H9 (cell line): ENCODE measurements around the gene BTBD18. TPM values are rescaled to one million over a fixed set of nuclear protein-coding genes. Genes with fewer than 3 reads are reported as not detected.

Experiments
- DNase-seq: peaks from one replicate; pipeline ENCODE4 v3.0.0-alpha.2; 2017
- H2AFZ ChIP-seq: one replicate; pipeline ENCODE4 v1.6.1; 2013; ENCODE audit warnings: mild to moderate bottlenecking, low read length, control low read depth, moderate library complexity
- H2AK5ac ChIP-seq: 2 replicates; pipeline ENCODE4 v1.6.1; 2013; ENCODE audit warnings: low read length, control low read depth, mixed read lengths; ENCODE audit not compliant: insufficient read length
- H2BK120ac ChIP-seq: one replicate; pipeline ENCODE4 v1.6.1; 2013; ENCODE audit warnings: low read depth, mild to moderate bottlenecking, low read length, control low read depth, inconsistent platforms; ENCODE audit not compliant: poor library complexity, severe bottlenecking
- H2BK12ac ChIP-seq: 2 replicates; pipeline ENCODE4 v1.6.1; 2013; ENCODE audit warnings: low read length, control low read depth, mixed read lengths, low read depth; ENCODE audit not compliant: insufficient read length
- H2BK15ac ChIP-seq: 2 replicates; pipeline ENCODE4 v1.6.1; 2013; ENCODE audit warnings: low read depth, low read length, control low read depth
- H2BK20ac ChIP-seq: one replicate; pipeline ENCODE4 v1.6.1; 2013; ENCODE audit warnings: low read depth, mild to moderate bottlenecking, low read length, control low read depth, inconsistent platforms; ENCODE audit not compliant: poor library complexity, severe bottlenecking
- H2BK5ac ChIP-seq: 2 replicates; pipeline ENCODE4 v1.6.1; 2013; ENCODE audit warnings: low read length, control low read depth, mixed read lengths; ENCODE audit not compliant: insufficient read length
- H3K14ac ChIP-seq: 2 replicates; pipeline ENCODE4 v1.6.1; 2013; ENCODE audit warnings: low read length, control low read depth; ENCODE audit not compliant: insufficient read depth
- H3K18ac ChIP-seq: 2 replicates; pipeline ENCODE4 v1.6.1; 2013; ENCODE audit warnings: low read depth, mild to moderate bottlenecking, mixed read lengths, low read length, control low read depth; ENCODE audit not compliant: insufficient read length
- H3K23ac ChIP-seq: 2 replicates; pipeline ENCODE4 v1.6.1; 2013; ENCODE audit warnings: low read length, control low read depth, mixed read lengths, low read depth; ENCODE audit not compliant: insufficient read length
- H3K23me2 ChIP-seq: 2 replicates; pipeline ENCODE4 v1.6.1; 2013; ENCODE audit warnings: low read depth, mild to moderate bottlenecking, mixed read lengths, low read length, control low read depth; ENCODE audit not compliant: insufficient read length, poor library complexity, severe bottlenecking
- H3K27ac ChIP-seq: 2 replicates; pipeline ENCODE4 v1.5.1; 2013; ENCODE audit warnings: low read length, control low read depth, mixed read lengths, low read depth; ENCODE audit not compliant: insufficient read length
- H3K27me3 ChIP-seq: 2 replicates; pipeline ENCODE4 v1.6.1; 2013; ENCODE audit warnings: low read length, control low read depth, inconsistent platforms; ENCODE audit not compliant: insufficient read depth
- H3K4ac ChIP-seq: 2 replicates; pipeline ENCODE4 v1.6.1; 2013; ENCODE audit warnings: low read depth, mild to moderate bottlenecking, control low read depth, inconsistent platforms, low read length, moderate library complexity
- H3K4me1 ChIP-seq: 2 replicates; pipeline ENCODE4 v1.6.1; 2013; ENCODE audit warnings: low read length, control low read depth, inconsistent platforms; ENCODE audit not compliant: insufficient read depth
- H3K4me2 ChIP-seq: 2 replicates; pipeline ENCODE4 v1.6.1; 2013; ENCODE audit warnings: low read length, control low read depth, mixed read lengths; ENCODE audit not compliant: insufficient read length, insufficient read depth
- H3K56ac ChIP-seq: 2 replicates; pipeline ENCODE4 v1.6.1; 2013; ENCODE audit warnings: low read depth, mild to moderate bottlenecking, mixed read lengths, low read length, control low read depth; ENCODE audit not compliant: insufficient read length
- H3K79me1 ChIP-seq: 2 replicates; pipeline ENCODE4 v1.6.1; 2013; ENCODE audit warnings: low read depth, mild to moderate bottlenecking, moderate library complexity, low read length, control low read depth, inconsistent platforms; ENCODE audit not compliant: insufficient read depth, poor library complexity, severe bottlenecking
- H3K79me2 ChIP-seq: 2 replicates; pipeline ENCODE4 v1.6.1; 2013; ENCODE audit warnings: low read length, control low read depth, inconsistent platforms; ENCODE audit not compliant: insufficient read depth
- H3K9ac ChIP-seq: 2 replicates; pipeline ENCODE4 v1.6.1; 2013; ENCODE audit warnings: low read length, control low read depth, mixed read lengths; ENCODE audit not compliant: insufficient read length; ENCODE audit errors: extremely low read depth
- H3K9me3 ChIP-seq: one replicate; pipeline ENCODE4 v1.6.1; 2013; ENCODE audit warnings: low read depth, low read length, inconsistent platforms; ENCODE audit not compliant: control insufficient read depth
- H3T11ph ChIP-seq: one replicate; pipeline ENCODE4 v1.6.1; 2013; ENCODE audit warnings: mild to moderate bottlenecking, low read length, control low read depth, inconsistent platforms
- H4K20me1 ChIP-seq: one replicate; pipeline ENCODE4 v1.6.1; 2013; ENCODE audit not compliant: control insufficient read depth, insufficient read length, insufficient read depth
- H4K5ac ChIP-seq: 2 replicates; pipeline ENCODE4 v1.6.1; 2013; ENCODE audit warnings: low read depth, mild to moderate bottlenecking, mixed read lengths, low read length, control low read depth; ENCODE audit not compliant: insufficient read length
- H4K8ac ChIP-seq: replicated peaks from 2 replicates; pipeline ENCODE4 v1.6.1; 2013; ENCODE audit warnings: low read length, control low read depth, mixed read lengths, low read depth; ENCODE audit not compliant: insufficient read length
- H4K91ac ChIP-seq: 2 replicates; pipeline ENCODE4 v1.6.1; 2013; ENCODE audit warnings: low read depth, mild to moderate bottlenecking, moderate library complexity, mixed read lengths, low read length, control low read depth; ENCODE audit not compliant: insufficient read length
- H3K27ac Mint-ChIP-seq, 3 experiments: 2 replicates in 2 of 3; 3 replicates in 1 of 3; pipeline ENCODE4 v1.8.0; 2020 to 2021; ENCODE audit warnings: mixed read lengths in 3 of 3, mild to moderate bottlenecking in 1 of 3, moderate library complexity in 1 of 3
- H3K27me3 Mint-ChIP-seq: 2 replicates; pipeline ENCODE4 v1.8.0; 2021; ENCODE audit warnings: low read depth, mild to moderate bottlenecking, moderate library complexity, mixed read lengths
- H3K36me3 Mint-ChIP-seq, 3 experiments: 2 replicates in 2 of 3; 3 replicates in 1 of 3; pipeline ENCODE4 v1.8.0; 2020 to 2021; ENCODE audit warnings: low read depth in 3 of 3, mixed read lengths in 3 of 3; ENCODE audit not compliant: insufficient read depth in 1 of 3
- H3K4me1 Mint-ChIP-seq, 2 experiments: 2 replicates each; pipeline ENCODE4 v1.8.0; 2020; ENCODE audit warnings: mixed read lengths in 2 of 2
- H3K4me3 Mint-ChIP-seq, 2 experiments: 2 replicates in 1 of 2; 3 replicates in 1 of 2; pipeline ENCODE4 v1.8.0; 2020 to 2021; ENCODE audit warnings: mild to moderate bottlenecking in 2 of 2, mixed read lengths in 2 of 2, moderate library complexity in 1 of 2
- H3K9me3 Mint-ChIP-seq, 2 experiments: 2 replicates in 1 of 2; 3 replicates in 1 of 2; pipeline ENCODE4 v1.8.0; 2020; ENCODE audit warnings: mild to moderate bottlenecking in 2 of 2, mixed read lengths in 2 of 2, moderate library complexity in 1 of 2
- WGBS: extraction: QIAGEN DNeasy Blood & Tissue Kit; methylation state at CpG from one replicate; pipeline ENCODE4 v1.1.7; 2013; ENCODE audit warnings: missing lambda C conversion rate, low lambda C conversion rate, mixed read lengths; ENCODE audit not compliant: insufficient read length; ENCODE audit errors: extremely low coverage; 5-methylcytosine and 5-hydroxymethylcytosine counted together
- total RNA-seq: library from RNA; stranded (reverse); gene quantifications from 2 replicates; pipeline ENCODE4 v1.2.1, GENCODE V29; 2021
- TF ChIP-seq, protein P1 (sequence below): fragments of 200-600 bp; sonication (generic); conservative IDR thresholded peaks from 3 replicates; pipeline ENCODE4 v1.8.0; 2021; ENCODE audit warnings: antibody characterized with exemption, mild to moderate bottlenecking

BTBD18 gene
- total RNA-seq, 1 experiment from 2014 or later, result not detected

DNA sequence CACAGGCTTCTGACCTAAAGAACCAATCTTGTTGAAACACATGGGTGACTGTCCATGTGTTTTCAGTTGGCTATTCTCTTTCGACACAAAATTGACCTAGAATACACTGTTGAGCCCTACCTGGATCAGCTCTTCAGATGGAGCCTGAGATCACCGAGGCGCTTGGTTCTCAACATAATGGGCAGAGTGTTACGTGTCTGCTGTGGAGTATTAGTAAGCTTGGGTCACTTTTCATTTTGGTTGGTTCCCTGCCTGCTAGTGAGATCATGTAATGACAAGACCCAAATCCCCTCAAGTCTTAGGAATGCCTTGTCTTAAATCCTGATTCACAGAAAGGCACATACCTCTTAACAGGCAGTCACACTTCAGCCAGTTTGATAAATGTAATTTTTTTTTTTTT lies 48.3 kb downstream of the BTBD18 start:
- Histone ChIP-seq H2AK5ac (no peak overlapping the region), H3K79me1 (no peaks in the 10 kb centered on the region), H3K56ac (no peak overlapping the region), H3K9ac (no peak overlapping the region), H2AFZ (no peak overlapping the region), H3T11ph (no peak overlapping the region), H2BK12ac (no peak overlapping the region), H3K18ac (no peak overlapping the region), H3K27ac (no peak overlapping the region), H4K5ac (no peak overlapping the region), H3K4me1 (no peaks in the 10 kb centered on the region), H2BK20ac (no peak overlapping the region), H3K79me2 (no peaks in the 10 kb centered on the region), H3K4ac (no peak overlapping the region), H4K8ac (no peak overlapping the region), H2BK120ac (no peak overlapping the region), H3K4me2 (no peak overlapping the region), H3K27me3 (no peaks in the 10 kb centered on the region), H3K14ac (no peak overlapping the region), H3K9me3 (no peaks in the 10 kb centered on the region), H2BK5ac (no peak overlapping the region), H3K23me2 (no peaks in the 10 kb centered on the region), H4K20me1 (no peaks in the 10 kb centered on the region), H4K91ac (no peak overlapping the region), H2BK15ac (no peak overlapping the region), H3K23ac (no peak overlapping the region)
- H3K27me3 Mint-ChIP-seq, result no peaks in the 10 kb centered on the region
- no CpG with 5 or more reads among the region's 4 CpGs for WGBS
- DNase-seq, result no peak
- H3K27ac Mint-ChIP-seq, result no peak overlapping the region; a peak in 1 of 7 replicates
- TF ChIP-seq, protein P1, sequence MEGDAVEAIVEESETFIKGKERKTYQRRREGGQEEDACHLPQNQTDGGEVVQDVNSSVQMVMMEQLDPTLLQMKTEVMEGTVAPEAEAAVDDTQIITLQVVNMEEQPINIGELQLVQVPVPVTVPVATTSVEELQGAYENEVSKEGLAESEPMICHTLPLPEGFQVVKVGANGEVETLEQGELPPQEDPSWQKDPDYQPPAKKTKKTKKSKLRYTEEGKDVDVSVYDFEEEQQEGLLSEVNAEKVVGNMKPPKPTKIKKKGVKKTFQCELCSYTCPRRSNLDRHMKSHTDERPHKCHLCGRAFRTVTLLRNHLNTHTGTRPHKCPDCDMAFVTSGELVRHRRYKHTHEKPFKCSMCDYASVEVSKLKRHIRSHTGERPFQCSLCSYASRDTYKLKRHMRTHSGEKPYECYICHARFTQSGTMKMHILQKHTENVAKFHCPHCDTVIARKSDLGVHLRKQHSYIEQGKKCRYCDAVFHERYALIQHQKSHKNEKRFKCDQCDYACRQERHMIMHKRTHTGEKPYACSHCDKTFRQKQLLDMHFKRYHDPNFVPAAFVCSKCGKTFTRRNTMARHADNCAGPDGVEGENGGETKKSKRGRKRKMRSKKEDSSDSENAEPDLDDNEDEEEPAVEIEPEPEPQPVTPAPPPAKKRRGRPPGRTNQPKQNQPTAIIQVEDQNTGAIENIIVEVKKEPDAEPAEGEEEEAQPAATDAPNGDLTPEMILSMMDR, result no peak
- H3K9me3 Mint-ChIP-seq, result no peaks in the 10 kb centered on the region
- no peak overlapping the region for H3K4me3 Mint-ChIP-seq
- peaks cover 0 to 4% of the 10 kb centered on the region in 2 experiments; a peak in 1 of 4 replicates for H3K4me1 Mint-ChIP-seq
- peaks cover 28 to 63% (median 47%) of the 10 kb centered on the region in 3 experiments; a peak in 6 of 7 replicates for H3K36me3 Mint-ChIP-seq
